ENCODE results near the gene CTXN3. TPM values are rescaled to one million over a fixed set of nuclear protein-coding genes. Genes with fewer than 3 reads are reported as not detected.

CTXN3 gene
- polyA plus RNA-seq, 1 donor (not counting 4 experiments of a cell fraction or from before 2014, with no cell fraction given) = 0.22 TPM

- Histone ChIP-seq H3K79me2 (ENCODE audit: control insufficient read depth, insufficient read depth, low read length) (no peaks in the 10 kb centered on the region), H3K4me2 (ENCODE audit: control insufficient read depth, extremely low read depth, insufficient read depth, low read depth, low read length) (no peak overlapping the region), H3K9me1 (ENCODE audit: control insufficient read depth, extremely low read depth, insufficient read depth, low read length) (no peaks in the 10 kb centered on the region), H3K27ac (ENCODE audit: control insufficient read depth, insufficient read depth, low read length) (no peak overlapping the region), H3K9me3 (ENCODE audit: control insufficient read depth, low read depth, low read length) (no peaks in the 10 kb centered on the region), H3K4me3 (ENCODE audit: control insufficient read depth in 2 of 3, extremely low read depth in 1 of 3, insufficient read depth in 2 of 3, low read depth in 1 of 3, low read length in 3 of 3) (no peak overlapping the region), H4K20me1 (ENCODE audit: control insufficient read depth, extremely low read depth, insufficient read depth, low read length) (no peaks in the 10 kb centered on the region), H2AFZ (ENCODE audit: control insufficient read depth, low read length) (no peak overlapping the region), H3K9ac (ENCODE audit: control insufficient read depth, extremely low read depth, insufficient read depth, low read length) (no peak overlapping the region), H3K27me3 (ENCODE audit: control insufficient read depth, extremely low read depth, insufficient read depth, low read length) (no peaks in the 10 kb centered on the region), H3K4me1 (ENCODE audit: control insufficient read depth, extremely low read depth, insufficient read depth, low read length) (no peaks in the 10 kb centered on the region), H3K36me3 (ENCODE audit: control insufficient read depth in 2 of 2, extremely low read depth in 1 of 2, insufficient read depth in 2 of 2, low read length in 2 of 2) (no peaks in the 10 kb centered on the region)
- dilution Hi-C loops (cut with MboI; ENCODE audit: extremely low pct_ligation_motif_present, low sequenced_read_pairs) = no loop called here
- no peak for FAIRE-seq
- TF ChIP-seq CTCF (optimal IDR thresholded peaks at IDR 0.05 in 1 of 3, IDR thresholded peaks at IDR 0.05 in 1 of 3, conservative IDR thresholded peaks at IDR 0.05 in 1 of 3; ENCODE audit: extremely low read depth in 1 of 3, insufficient read depth in 2 of 3, low read length in 3 of 3) (no peak), EZH2 (IDR thresholded peaks at IDR 0.05; ENCODE audit: low read length) (no peak)
- no peak for DNase-seq (ENCODE audit: low read depth, low spot score)
Measured at GRCh38 chr5:127665641-127666040, 16.8 kb downstream of the CTXN3 start.

- no peaks in the 10 kb centered on the region for H3K79me2 ChIP-seq (ENCODE audit: control insufficient read depth, insufficient read depth, low read length)
- H3K9me3 ChIP-seq (ENCODE audit: control insufficient read depth, low read depth, low read length) = no peaks in the 10 kb centered on the region
- H3K9ac ChIP-seq (ENCODE audit: control insufficient read depth, extremely low read depth, insufficient read depth, low read length) = no peak overlapping the region
- no peaks in the 10 kb centered on the region for H3K27me3 ChIP-seq (ENCODE audit: control insufficient read depth, extremely low read depth, insufficient read depth, low read length)
- DNase-seq (ENCODE audit: low read depth, low spot score) (no peak), FAIRE-seq (no peak)
- H4K20me1 ChIP-seq (ENCODE audit: control insufficient read depth, extremely low read depth, insufficient read depth, low read length) = no peaks in the 10 kb centered on the region
- H3K4me2 ChIP-seq (ENCODE audit: control insufficient read depth, extremely low read depth, insufficient read depth, low read depth, low read length) = no peak overlapping the region
- H3K36me3 ChIP-seq (ENCODE audit: control insufficient read depth in 2 of 2, extremely low read depth in 1 of 2, insufficient read depth in 2 of 2, low read length in 2 of 2) = no peaks in the 10 kb centered on the region
- H3K4me1 ChIP-seq (ENCODE audit: control insufficient read depth, extremely low read depth, insufficient read depth, low read length) = no peaks in the 10 kb centered on the region
- H3K4me3 ChIP-seq (ENCODE audit: control insufficient read depth in 2 of 3, extremely low read depth in 1 of 3, insufficient read depth in 2 of 3, low read depth in 1 of 3, low read length in 3 of 3) = no peak overlapping the region
- no peaks in the 10 kb centered on the region for H3K9me1 ChIP-seq (ENCODE audit: control insufficient read depth, extremely low read depth, insufficient read depth, low read length)
- H2AFZ ChIP-seq (ENCODE audit: control insufficient read depth, low read length) = no peak overlapping the region
- H3K27ac ChIP-seq (ENCODE audit: control insufficient read depth, insufficient read depth, low read length) = no peak overlapping the region
- dilution Hi-C loops (cut with MboI; ENCODE audit: extremely low pct_ligation_motif_present, low sequenced_read_pairs) = no loop called here
- TF ChIP-seq CTCF (optimal IDR thresholded peaks at IDR 0.05 in 1 of 3, IDR thresholded peaks at IDR 0.05 in 1 of 3, conservative IDR thresholded peaks at IDR 0.05 in 1 of 3; ENCODE audit: extremely low read depth in 1 of 3, insufficient read depth in 2 of 3, low read length in 3 of 3) (no peak), EZH2 (IDR thresholded peaks at IDR 0.05; ENCODE audit: low read length) (no peak)
Measured at GRCh38 chr5:127666043-127666716, 17.3 kb downstream of the CTXN3 start.
